ENCODE results near the gene AP1AR.
"Not testable (repeated sequence)": the region's sequence is repeated elsewhere in the genome, so short reads cannot be mapped to it uniquely, and the experiment has no call there.

The AP1AR gene

DNA sequence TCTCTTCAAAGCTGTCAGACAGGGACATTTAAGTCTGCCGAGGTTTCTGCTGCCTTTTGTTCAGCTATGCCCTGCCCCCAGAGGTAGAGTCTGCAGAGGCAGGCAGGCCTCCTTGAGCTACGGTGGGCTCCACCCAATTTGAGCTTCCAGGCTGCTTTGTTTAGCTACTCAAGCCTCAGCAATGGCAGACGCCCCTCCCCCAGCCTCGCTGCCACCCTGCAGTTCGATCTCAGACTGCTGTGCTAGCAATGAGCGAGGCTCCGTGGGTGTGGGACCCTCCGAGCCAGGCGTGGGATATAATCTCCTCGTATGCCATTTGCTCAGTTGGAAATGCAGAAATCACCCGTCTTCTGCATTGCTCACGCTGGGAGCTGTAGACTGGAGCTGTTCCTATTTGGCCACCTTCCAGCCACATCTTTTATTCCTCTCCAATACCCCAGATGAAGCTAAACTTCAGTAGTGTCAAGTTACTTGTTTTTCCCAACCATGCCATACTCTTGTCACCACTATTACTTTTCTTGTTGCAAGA is 77.7 kb downstream of the AP1AR start:
- DNase-seq (ENCODE audit: low read depth in 1 of 2, low spot score in 1 of 2): not testable (repeated sequence)

DNA sequence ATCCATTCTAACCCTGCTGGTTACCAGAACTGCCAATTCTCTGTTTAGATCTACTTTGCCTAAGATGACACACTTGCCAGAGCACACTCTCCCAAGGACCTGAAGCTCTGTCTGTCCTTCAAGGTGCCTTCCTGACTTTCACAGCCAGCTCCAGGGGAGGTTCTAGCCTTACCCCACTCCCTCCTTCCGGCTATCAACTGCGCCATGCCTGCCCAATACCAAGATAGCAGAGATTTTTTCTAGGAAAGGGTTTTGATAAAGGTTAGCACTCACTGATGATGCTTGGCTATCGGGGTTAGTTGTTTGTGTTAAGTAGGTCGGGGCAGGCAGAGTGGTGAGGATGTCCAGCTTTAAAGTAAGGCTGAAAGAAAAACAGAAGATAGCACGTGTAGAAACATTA is 79.9 kb downstream of the AP1AR start:
- no peak for DNase-seq (ENCODE audit: low read depth in 1 of 2, low spot score in 1 of 2)

DNA sequence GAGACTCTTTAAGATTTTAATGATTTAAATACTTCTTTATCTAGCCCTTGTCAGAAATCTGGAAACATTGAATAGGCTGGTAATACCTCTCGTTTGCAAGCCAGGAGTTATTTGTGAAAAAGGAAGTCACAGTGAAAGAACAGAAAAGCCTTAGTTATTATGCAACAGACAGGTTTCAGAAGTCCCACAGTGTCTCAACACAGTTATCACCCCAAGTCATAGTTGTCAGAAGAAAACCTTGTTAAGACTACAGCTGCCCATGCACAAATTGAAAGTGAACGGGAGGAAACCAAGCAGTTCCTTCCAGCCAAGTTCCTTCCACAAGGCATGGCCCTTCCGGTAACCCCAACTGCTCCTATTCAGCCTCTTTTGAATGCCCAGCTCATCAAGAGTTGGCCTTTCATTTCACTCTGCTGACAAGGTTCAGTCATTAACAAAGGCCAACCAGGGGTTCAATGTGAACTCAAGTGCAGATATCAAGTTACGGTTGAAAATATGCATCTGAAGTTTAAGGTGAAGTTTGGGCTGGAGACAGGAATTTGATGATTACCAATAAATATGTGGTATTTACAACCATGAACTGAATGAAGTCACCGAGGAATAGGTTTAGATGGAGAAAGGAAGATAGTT is 81.1 kb downstream of the AP1AR start:
- DNase-seq (ENCODE audit: low read depth in 1 of 2, low spot score in 1 of 2): no peak

DNA sequence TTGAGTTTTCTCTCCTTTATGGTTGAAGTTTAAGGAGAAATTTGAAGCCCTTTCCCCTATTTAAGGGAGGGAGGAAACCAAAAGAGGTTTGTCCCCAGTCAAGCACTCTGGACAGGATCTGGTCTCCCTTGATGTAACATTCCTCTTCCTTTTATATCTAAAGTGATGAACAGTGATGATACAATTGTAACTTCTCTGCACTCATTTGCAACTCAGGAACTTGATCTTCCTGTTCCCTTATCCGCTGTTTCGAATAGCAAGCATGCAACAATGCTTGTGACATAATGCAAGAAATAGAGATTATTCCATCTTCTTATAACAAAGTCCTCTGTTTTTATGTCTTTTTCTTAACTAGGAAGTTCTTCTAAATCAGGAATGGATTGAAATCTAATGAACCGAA is 83.9 kb downstream of the AP1AR start:
- no peak for DNase-seq (ENCODE audit: low read depth in 1 of 2, low spot score in 1 of 2)

DNA sequence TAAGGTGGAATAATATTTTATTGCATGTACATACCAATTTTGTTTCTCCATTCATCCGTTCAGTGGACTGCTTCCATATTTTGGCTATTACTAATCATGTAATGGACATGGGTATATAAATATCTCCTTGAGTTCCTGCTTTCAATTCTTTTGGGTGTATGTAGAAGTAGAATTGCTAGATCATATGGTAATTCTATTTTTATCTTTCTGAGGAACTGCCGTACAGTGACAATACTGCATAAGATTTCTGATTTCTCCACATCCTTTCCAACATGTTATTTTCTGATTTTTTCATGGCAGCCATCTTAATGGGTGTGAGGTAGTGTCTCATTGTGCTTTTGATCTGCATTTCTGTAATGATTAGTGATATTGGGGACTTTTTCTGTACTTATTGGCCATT is 84.8 kb downstream of the AP1AR start:
- DNase-seq (ENCODE audit: low read depth in 1 of 2, low spot score in 1 of 2): no peak

DNA sequence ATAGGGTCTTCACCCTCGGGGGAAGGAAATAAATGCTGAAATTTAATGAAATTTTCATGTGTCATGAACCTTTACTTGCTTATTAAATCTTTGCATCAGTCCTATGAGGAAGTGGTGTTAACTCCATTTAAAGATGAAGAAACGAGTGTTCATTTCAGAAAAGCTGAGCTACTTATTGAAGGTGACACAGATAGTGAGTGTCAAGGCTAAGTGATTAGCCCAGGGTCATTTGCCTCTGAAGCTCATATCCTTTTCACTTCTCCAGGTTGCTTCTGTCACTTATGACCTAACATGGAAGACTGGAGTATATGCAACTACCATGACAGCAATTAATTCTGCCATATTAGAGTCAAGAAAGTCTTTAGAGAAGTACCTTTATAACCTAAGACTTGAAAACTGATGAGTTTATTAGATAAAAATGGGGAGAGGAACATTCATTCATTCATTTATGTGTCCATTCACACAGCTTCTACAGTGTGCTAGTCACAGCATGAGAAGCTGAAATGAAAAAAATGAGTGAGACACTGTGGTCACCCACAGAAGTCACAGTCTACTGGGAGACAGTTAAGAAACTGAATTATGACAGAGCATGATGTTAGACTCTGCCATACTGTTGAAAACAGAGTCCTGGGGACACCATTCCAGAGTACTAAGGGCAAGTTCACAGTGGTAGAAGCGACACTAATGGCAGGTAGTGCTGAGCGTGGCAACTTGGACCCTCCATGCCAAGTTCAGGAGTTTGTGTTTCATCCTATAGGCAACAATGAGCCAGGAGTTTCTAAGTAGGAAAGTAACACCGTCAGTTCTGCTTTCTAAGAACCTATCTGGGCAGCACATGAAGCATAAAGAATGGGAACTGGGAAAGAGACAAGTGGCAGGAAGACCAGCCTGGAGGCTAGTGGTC is 86.9 kb downstream of the AP1AR start:
- no peak for DNase-seq (ENCODE audit: low read depth in 1 of 2, low spot score in 1 of 2)

Data from activated CD4-positive, alpha-beta T cell treated with anti-CD3 and anti-CD28 coated beads, Interleukin-2, amount 50 U/mL, for 24 hours (primary cell).